ENCODE data around the gene ADRB2.

The ADRB2 gene

DNA sequence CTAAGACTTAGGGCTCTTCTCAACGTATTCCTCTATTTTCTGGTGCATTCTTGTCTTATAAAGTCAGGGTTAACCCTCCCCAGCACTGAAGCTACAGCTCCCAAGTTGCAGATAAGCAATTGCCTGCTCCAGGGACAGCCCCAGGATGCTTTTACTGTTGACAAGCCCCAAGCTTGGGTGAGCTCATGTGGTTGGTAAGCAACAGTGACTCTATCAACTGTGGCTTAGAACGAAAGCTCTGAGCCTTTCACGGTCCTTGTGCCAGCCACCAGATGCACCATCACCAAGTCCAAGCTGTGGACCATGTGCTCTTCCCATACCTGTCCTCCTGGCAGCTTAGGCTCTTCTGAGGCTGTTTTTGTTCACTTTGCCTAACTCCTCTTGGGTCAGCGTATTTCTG is 13.5 kb downstream of the ADRB2 start:
- H3K4me1 ChIP-seq (ENCODE audit: insufficient read depth, low read length, severe bottlenecking), result no peaks in the 10 kb centered on the region
- no peak overlapping the region for H3K4me2 ChIP-seq (ENCODE audit: low read length)
- H3K9me3 ChIP-seq (ENCODE audit: low read length), result no peaks in the 10 kb centered on the region
- no peak overlapping the region for H3K9ac ChIP-seq (ENCODE audit: low read length)
- H3K27me3 ChIP-seq (ENCODE audit: insufficient read depth, low read length), result no peaks in the 10 kb centered on the region
- H4K20me1 ChIP-seq (ENCODE audit: insufficient read depth, low read length), result no peaks in the 10 kb centered on the region
- no peaks in the 10 kb centered on the region for H3K36me3 ChIP-seq (ENCODE audit: insufficient read depth, low read length)
- H3K9me2 ChIP-seq (ENCODE audit: low read depth, low read length), result no peaks in the 10 kb centered on the region
- H3F3A ChIP-seq (ENCODE audit: insufficient read depth, low read length), result no peaks in the 10 kb centered on the region
- no peak for TF ChIP-seq EZH2 (IDR thresholded peaks at IDR 0.05; ENCODE audit: borderline replicate concordance, low read length)
- TF ChIP-seq, protein P1, sequence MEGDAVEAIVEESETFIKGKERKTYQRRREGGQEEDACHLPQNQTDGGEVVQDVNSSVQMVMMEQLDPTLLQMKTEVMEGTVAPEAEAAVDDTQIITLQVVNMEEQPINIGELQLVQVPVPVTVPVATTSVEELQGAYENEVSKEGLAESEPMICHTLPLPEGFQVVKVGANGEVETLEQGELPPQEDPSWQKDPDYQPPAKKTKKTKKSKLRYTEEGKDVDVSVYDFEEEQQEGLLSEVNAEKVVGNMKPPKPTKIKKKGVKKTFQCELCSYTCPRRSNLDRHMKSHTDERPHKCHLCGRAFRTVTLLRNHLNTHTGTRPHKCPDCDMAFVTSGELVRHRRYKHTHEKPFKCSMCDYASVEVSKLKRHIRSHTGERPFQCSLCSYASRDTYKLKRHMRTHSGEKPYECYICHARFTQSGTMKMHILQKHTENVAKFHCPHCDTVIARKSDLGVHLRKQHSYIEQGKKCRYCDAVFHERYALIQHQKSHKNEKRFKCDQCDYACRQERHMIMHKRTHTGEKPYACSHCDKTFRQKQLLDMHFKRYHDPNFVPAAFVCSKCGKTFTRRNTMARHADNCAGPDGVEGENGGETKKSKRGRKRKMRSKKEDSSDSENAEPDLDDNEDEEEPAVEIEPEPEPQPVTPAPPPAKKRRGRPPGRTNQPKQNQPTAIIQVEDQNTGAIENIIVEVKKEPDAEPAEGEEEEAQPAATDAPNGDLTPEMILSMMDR (IDR thresholded peaks at IDR 0.05; ENCODE audit: low read length), result no peak
- no peak overlapping the region for H2AFZ ChIP-seq (ENCODE audit: low read length)
- no peak overlapping the region for H3K27ac ChIP-seq (ENCODE audit: low read depth, low read length, poor library complexity, severe bottlenecking)
- no peak overlapping the region for H3K4me3 ChIP-seq (ENCODE audit: low read depth, low read length, poor library complexity, severe bottlenecking)
- H3K79me2 ChIP-seq (ENCODE audit: insufficient read depth, low read length), result no peaks in the 10 kb centered on the region

DNA sequence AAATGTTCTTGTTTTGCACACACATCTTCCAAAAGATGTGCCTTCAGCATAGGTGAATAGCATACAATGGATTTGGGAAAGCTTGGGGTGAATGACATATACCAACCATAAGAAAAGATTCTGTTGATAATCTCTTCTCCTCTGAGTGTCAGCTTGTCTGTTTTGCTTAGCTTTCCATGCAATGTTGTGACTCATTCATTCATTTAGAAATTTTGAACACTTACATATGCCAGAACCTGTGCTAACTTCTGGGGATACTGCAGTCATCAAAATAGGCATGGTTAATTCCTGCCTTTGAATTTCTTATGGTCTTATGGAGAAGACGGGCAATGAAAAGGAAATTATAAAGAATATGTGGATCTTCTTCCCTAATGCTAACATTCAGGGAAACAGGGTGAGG is 14.1 kb downstream of the ADRB2 start:
- Histone ChIP-seq H3K4me3 (ENCODE audit: low read depth, low read length, poor library complexity, severe bottlenecking) (no peak overlapping the region), H3K9ac (ENCODE audit: low read length) (no peak overlapping the region), H3K79me2 (ENCODE audit: insufficient read depth, low read length) (no peaks in the 10 kb centered on the region), H3K4me1 (ENCODE audit: insufficient read depth, low read length, severe bottlenecking) (no peaks in the 10 kb centered on the region), H3K9me2 (ENCODE audit: low read depth, low read length) (no peaks in the 10 kb centered on the region), H3K27me3 (ENCODE audit: insufficient read depth, low read length) (no peaks in the 10 kb centered on the region), H3K4me2 (ENCODE audit: low read length) (no peak overlapping the region), H3K36me3 (ENCODE audit: insufficient read depth, low read length) (no peaks in the 10 kb centered on the region), H3K27ac (ENCODE audit: low read depth, low read length, poor library complexity, severe bottlenecking) (no peak overlapping the region), H3K9me3 (ENCODE audit: low read length) (no peaks in the 10 kb centered on the region), H2AFZ (ENCODE audit: low read length) (no peak overlapping the region), H4K20me1 (ENCODE audit: insufficient read depth, low read length) (no peaks in the 10 kb centered on the region), H3F3A (ENCODE audit: insufficient read depth, low read length) (no peaks in the 10 kb centered on the region)
- TF ChIP-seq EZH2 (IDR thresholded peaks at IDR 0.05; ENCODE audit: borderline replicate concordance, low read length), result no peak
- TF ChIP-seq, protein P1 (IDR thresholded peaks at IDR 0.05; ENCODE audit: low read length), result no peak

DNA sequence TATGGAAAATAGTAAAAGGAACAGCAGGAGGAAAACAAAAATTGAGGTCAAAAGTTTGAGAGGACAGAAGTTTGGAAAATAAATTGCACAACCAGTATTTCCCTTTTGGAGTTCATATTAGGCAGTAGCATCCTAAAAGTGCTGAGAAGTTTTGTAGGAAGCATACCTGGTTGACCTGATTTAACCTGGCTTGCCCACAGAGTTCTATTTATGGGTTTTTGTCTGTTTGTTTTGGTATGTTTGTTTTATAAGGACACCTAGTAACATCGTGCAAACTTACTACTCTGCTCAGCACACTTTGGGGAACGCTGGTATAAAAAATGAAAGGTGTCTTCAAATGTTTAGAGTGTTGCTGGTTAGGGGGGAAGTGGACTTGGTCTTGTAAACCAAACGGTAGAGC is 15.1 kb downstream of the ADRB2 start:
- no peak overlapping the region for H2AFZ ChIP-seq (ENCODE audit: low read length)
- no peak overlapping the region for H3K9ac ChIP-seq (ENCODE audit: low read length)
- no peaks in the 10 kb centered on the region for H4K20me1 ChIP-seq (ENCODE audit: insufficient read depth, low read length)
- H3K36me3 ChIP-seq (ENCODE audit: insufficient read depth, low read length), result no peaks in the 10 kb centered on the region
- no peaks in the 10 kb centered on the region for H3F3A ChIP-seq (ENCODE audit: insufficient read depth, low read length)
- H3K9me2 ChIP-seq (ENCODE audit: low read depth, low read length), result no peaks in the 10 kb centered on the region
- no peaks in the 10 kb centered on the region for H3K4me1 ChIP-seq (ENCODE audit: insufficient read depth, low read length, severe bottlenecking)
- no peak overlapping the region for H3K4me3 ChIP-seq (ENCODE audit: low read depth, low read length, poor library complexity, severe bottlenecking)
- no peak overlapping the region for H3K4me2 ChIP-seq (ENCODE audit: low read length)
- no peaks in the 10 kb centered on the region for H3K27me3 ChIP-seq (ENCODE audit: insufficient read depth, low read length)
- H3K9me3 ChIP-seq (ENCODE audit: low read length), result no peaks in the 10 kb centered on the region
- H3K79me2 ChIP-seq (ENCODE audit: insufficient read depth, low read length), result no peaks in the 10 kb centered on the region
- H3K27ac ChIP-seq (ENCODE audit: low read depth, low read length, poor library complexity, severe bottlenecking), result no peak overlapping the region
- TF ChIP-seq, protein P1 (IDR thresholded peaks at IDR 0.05; ENCODE audit: low read length), result no peak
